GM21825 (cell line): ENCODE data around the gene LINGO3.
A peak's percentile ranks its signal among the peaks of the same experiment; 100 is the strongest.

Experiments used
- ATAC-seq: cut with Tn5 transposase; IDR thresholded peaks from one replicate; pipeline ENCODE4 v1.9.1; 2021; ENCODE audit warnings: mild to moderate bottlenecking, moderate library complexity; ENCODE audit not compliant: unreplicated experiment

Gene LINGO3

DNA sequence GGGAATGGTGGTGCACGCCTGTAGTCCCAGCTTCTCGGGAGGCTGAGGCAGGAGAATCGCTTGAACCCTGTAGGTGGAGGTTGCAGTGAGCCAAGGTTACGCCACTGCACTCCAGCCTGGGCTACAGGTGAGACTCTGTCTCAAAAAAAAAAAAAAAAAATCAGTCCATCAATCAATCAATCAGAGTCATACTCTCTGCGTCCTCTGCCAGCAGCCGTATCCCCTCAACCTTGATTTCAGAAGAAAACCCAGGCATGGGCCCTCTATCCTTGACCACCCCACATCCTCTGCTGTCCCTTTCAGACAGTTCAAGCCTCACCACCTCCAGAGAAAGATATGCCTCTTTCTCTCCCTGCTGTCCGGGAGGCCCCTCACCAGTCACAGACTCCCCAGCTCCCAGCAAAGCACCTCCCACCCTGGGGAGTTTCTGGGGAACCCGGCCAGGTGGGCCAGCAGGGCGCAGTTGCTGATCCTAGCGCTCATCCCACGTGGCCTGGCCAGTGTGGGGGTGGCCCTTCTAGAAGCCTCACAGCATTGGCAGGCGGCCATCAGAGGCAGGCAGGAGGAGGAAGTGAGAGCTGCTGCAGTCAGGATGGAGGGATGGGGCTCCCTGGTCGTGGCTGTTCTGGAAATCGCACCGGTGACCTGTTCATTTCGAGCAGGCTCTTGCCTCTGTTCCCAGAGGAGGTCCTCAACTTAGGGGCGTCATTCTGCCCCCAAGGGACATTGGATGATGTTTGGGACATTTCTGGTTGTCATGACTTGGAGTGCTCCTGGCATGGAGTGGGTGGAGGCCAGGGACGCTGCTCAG is 41.6 kb downstream of the LINGO3 start:
- peak; percentile 28 for ATAC-seq

DNA sequence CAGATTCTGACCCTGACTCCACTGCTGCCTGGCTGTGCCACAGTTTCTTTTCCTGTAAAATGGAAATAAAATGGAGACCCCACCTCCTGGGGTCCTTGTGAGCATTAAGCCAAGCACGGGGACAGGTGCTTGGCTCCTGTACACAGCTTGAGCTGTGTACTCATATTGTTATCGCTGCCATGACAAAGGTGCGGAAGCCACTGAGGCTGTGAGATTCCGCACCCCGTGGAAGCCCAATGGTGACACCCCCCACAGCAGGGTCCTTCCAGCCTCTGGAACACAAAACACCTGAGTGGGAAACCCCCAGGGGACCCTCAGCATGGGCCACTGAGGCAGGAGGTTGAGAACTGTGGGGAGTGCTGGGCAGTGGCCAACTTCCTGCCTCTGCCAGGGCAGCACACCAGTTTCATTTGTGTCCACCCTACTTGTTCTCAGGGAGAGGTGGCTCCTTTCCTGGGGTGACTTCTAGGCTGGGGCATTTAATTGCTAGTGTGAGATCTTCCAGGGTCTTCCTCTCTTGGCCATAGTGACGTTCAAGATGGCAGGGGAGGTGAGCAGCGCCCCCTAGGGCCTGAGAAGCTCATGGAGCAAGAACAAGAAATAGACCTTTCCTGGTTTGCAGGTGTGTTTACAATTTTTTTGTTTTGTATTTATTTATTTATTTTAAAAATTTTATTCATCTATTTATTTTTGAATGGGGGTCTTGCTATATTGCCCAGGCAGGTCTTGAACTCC is 46.3 kb downstream of the LINGO3 start:
- no peak for ATAC-seq

DNA sequence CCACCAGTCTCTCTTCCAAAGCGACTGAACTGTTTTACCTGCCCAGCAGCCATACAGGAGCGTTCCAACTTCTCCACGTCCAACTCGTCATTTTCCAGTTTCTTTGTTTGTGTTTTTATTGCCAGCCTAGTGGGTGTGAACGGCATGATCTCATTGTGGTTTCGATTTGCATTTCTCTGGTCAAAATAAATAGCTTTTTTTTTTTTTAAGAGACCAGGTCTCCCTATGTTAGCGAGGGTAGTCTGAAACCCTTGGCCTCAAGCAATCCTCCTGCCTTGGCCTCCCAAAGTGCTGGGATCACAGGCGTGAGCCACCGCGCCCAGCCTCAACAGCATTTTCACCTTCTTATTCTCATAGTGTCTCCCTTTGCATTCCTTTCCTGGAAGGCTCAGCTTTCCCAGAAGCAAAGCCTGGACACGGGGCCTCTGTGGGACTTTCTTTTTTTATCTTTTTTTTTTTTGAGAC is 47.6 kb downstream of the LINGO3 start:
- ATAC-seq = no peak

DNA sequence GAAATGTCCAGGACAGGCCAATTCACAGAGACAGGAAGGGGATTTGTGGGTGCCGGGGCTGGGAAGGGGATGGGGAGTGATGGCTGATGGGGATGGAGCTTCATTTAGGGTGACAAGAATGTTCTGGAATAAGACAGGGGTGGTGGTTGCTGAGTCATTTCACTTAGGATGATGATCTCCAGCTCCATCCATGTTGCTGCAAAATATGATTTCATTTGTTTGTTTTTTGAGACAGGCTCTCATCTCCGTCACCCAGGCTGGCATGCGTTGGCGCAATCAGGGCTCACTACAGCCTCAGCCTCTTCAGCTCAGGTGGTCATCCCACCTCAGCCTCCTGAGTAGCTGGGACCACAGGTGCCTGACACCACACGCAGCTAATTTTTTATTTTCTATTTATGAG is 48.6 kb downstream of the LINGO3 start:
- no peak for ATAC-seq
